NT2/D1 (cell line): ENCODE results near the gene BICDL1.
"Not testable (repeated sequence)": the region's sequence is repeated elsewhere in the genome, so short reads cannot be mapped to it uniquely, and the experiment has no call there.

Experiments used
- YY1 ChIP-seq: IDR thresholded peaks from 2 replicates; pipeline ENCODE4 v1.6.1; 2011; ENCODE audit not compliant: insufficient read length, insufficient read depth
- ZNF274 ChIP-seq: IDR thresholded peaks from 2 replicates; pipeline ENCODE4 v1.6.1; 2011; ENCODE audit warnings: mild to moderate bottlenecking, low read depth, low read length

DNA sequence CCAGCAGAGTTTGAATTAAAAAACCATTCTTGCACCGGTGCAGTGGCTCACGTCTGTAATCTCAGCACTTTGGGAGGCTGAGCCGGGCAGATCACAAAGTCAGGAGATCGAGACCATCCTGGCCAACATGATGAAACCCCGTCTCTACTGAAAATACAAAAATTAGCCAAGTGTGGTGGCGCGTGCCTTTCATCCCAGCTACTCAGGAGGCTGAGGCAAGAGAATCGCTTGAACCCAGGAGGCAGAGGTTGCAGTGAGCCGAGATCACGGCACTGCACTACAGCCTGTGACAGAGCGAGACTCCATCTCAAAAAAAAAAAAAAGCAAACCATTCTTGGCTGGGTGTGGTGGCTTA, 25.3 kb downstream of the BICDL1 start:
- not testable (repeated sequence) for TF ChIP-seq ZNF274, YY1
